Vagina (tissue), 2 donors: ENCODE measurements around the gene COL6A5. TPM values are rescaled to one million over a fixed set of nuclear protein-coding genes. Genes with fewer than 3 reads are reported as not detected.

ENCODE experiments used
- DNase-seq, 2 donors: peaks; one replicate each; pipeline ENCODE4 v3.0.0-alpha.2; 2017; ENCODE audit errors: extremely low spot score in 2 of 2
- H3K27ac ChIP-seq: fragments of 200-600 bp; sonication (generic); one replicate; pipeline ENCODE4 v1.5.1; 2019
- H3K27me3 ChIP-seq: fragments of 200-600 bp; sonication (generic); one replicate; pipeline ENCODE4 v1.5.1; 2019
- H3K36me3 ChIP-seq, 2 donors: fragments of 200-600 bp; sonication (generic); one replicate each; pipeline ENCODE4 v1.5.1; 2017 to 2019
- H3K4me1 ChIP-seq: fragments of 200-600 bp; sonication (generic); one replicate; pipeline ENCODE4 v1.5.1; 2019
- H3K4me3 ChIP-seq, 2 donors: fragments of 200-600 bp; sonication (generic); 1 replicate in 1 of 2; 2 replicates in 1 of 2; pipeline ENCODE4 v1.5.1; 2016 to 2019
- H3K9me3 ChIP-seq: fragments of 200-600 bp; sonication (generic); one replicate; pipeline ENCODE4 v1.5.1; 2019
- POLR2A ChIP-seq, 2 donors: fragments of 450-650 bp; IDR thresholded peaks; one replicate each; pipeline ENCODE4 v1.6.1; 2017; ENCODE audit warnings: antibody characterized with exemption in 2 of 2, mild to moderate bottlenecking in 2 of 2, moderate library complexity in 2 of 2
- POLR2AphosphoS5 ChIP-seq, 2 donors: sonication (generic); formaldehyde crosslinking; IDR thresholded peaks; one replicate each; pipeline ENCODE4 v1.9.0; 2017; ENCODE audit warnings: antibody characterized with exemption in 2 of 2, mild to moderate bottlenecking in 2 of 2, low read depth in 1 of 2; ENCODE audit not compliant: insufficient read depth in 1 of 2
- intact Hi-C: fragments of 100-400 bp; cut with DNase I; formaldehyde crosslinking; loops from one replicate; pipeline ENCODE4 v1.15.1; 2023
- total RNA-seq: library from RNA; depleted of rRNA; stranded (reverse); fragments of >200 nt; gene quantifications from one replicate; pipeline ENCODE4 v1.2.3, GENCODE V29; 2016
- TF ChIP-seq, protein P1 (sequence below), 3 experiments: fragments of 450-650 bp in 2 of 3; fragments of 200-600 bp in 1 of 3; sonication (generic) in 1 of 3; IDR thresholded peaks; one replicate each; pipeline ENCODE4 v1.5.1; 2017 to 2019; ENCODE audit warnings: antibody characterized with exemption in 3 of 3, mild to moderate bottlenecking in 2 of 3, moderate library complexity in 2 of 3

COL6A5 gene
- total RNA-seq, 1 donor from 2014 or later: not detected

DNA sequence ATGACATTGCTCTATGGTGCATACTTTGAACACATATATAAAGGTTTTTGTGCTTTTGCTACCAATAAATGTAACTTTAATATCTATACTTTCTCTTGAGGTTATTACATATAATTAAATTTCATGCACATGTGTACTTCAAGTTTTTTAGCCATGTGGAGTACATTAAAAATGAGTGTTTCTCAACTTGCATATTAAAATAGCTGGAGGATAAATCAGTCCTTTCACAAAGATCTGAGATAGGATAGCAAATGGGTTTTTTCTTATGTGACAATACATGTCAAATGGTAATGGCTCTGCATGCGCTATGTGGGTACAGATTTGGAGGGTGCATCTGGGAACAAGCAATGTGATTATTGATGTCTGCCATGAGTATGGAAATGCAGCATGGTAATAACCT lies 122.8 kb downstream of the COL6A5 start:
- Histone ChIP-seq H3K4me1 (no peaks in the 10 kb centered on the region), H3K27ac (no peak overlapping the region), H3K27me3 (no peaks in the 10 kb centered on the region), H3K9me3 (no peaks in the 10 kb centered on the region), H3K4me3 (no peak overlapping the region), H3K36me3 (no peaks in the 10 kb centered on the region)
- TF ChIP-seq POLR2AphosphoS5 (IDR thresholded peaks at IDR 0.05; ENCODE audit: insufficient read depth in 1 of 2, low read depth in 1 of 2): no peak
- TF ChIP-seq POLR2A (IDR thresholded peaks at IDR 0.05): no peak
- TF ChIP-seq, protein P1, sequence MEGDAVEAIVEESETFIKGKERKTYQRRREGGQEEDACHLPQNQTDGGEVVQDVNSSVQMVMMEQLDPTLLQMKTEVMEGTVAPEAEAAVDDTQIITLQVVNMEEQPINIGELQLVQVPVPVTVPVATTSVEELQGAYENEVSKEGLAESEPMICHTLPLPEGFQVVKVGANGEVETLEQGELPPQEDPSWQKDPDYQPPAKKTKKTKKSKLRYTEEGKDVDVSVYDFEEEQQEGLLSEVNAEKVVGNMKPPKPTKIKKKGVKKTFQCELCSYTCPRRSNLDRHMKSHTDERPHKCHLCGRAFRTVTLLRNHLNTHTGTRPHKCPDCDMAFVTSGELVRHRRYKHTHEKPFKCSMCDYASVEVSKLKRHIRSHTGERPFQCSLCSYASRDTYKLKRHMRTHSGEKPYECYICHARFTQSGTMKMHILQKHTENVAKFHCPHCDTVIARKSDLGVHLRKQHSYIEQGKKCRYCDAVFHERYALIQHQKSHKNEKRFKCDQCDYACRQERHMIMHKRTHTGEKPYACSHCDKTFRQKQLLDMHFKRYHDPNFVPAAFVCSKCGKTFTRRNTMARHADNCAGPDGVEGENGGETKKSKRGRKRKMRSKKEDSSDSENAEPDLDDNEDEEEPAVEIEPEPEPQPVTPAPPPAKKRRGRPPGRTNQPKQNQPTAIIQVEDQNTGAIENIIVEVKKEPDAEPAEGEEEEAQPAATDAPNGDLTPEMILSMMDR (IDR thresholded peaks at IDR 0.05): no peak
- DNase-seq: no peak
- intact Hi-C loops: no loop called here

DNA sequence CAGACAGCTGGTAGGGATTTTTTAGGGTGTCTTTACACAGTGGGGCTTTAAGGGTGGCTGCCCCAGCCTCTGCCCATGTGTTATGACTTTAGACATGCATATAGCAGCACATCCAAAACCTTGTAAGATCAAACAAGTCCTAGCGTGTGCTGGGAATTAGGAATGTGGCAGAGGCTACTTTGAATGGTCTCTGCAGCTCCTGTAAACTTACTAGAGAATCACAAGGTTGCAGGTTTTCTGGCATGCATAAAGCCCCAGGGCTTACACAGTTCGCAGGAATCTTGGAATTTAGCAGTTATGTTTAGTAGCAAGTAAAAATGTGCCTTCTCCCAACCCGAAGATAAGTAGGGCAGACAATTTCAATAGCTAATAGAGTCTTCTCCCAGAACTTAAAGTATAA lies 124.7 kb downstream of the COL6A5 start:
- H3K4me1 ChIP-seq: no peaks in the 10 kb centered on the region
- TF ChIP-seq POLR2A (IDR thresholded peaks at IDR 0.05) (no peak), POLR2AphosphoS5 (IDR thresholded peaks at IDR 0.05; ENCODE audit: insufficient read depth in 1 of 2, low read depth in 1 of 2) (no peak)
- TF ChIP-seq, protein P1 (IDR thresholded peaks at IDR 0.05): no peak
- no peak overlapping the region for H3K27ac ChIP-seq
- H3K36me3 ChIP-seq: no peaks in the 10 kb centered on the region
- intact Hi-C loops: no loop called here
- no peaks in the 10 kb centered on the region for H3K9me3 ChIP-seq
- no peak overlapping the region for H3K4me3 ChIP-seq
- no peaks in the 10 kb centered on the region for H3K27me3 ChIP-seq
- DNase-seq: no peak

DNA sequence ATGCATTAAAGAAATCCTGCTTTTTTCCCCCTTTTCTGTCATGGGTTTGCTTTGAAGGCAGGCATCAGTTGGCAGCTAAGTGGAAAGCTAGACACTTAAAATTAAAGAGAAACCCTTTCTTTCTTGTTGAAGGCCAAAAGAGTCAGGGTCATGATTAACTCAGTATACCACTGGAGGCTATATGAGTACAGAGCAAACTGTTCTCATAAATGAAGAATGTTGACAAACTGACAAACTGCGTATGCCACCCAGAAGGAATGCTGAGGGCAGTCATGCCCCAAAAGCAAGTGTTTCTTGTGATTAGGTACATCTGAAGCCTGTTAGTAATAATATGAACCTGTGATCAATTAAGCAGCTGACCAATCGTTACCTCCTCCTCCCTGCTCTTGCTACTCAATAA lies 127.9 kb downstream of the COL6A5 start:
- no peak overlapping the region for H3K27ac ChIP-seq
- H3K9me3 ChIP-seq: no peaks in the 10 kb centered on the region
- intact Hi-C loops: no loop called here
- H3K27me3 ChIP-seq: no peaks in the 10 kb centered on the region
- no peak for DNase-seq
- TF ChIP-seq POLR2A (IDR thresholded peaks at IDR 0.05): no peak
- TF ChIP-seq, protein P1 (IDR thresholded peaks at IDR 0.05): no peak
- TF ChIP-seq POLR2AphosphoS5 (IDR thresholded peaks at IDR 0.05; ENCODE audit: insufficient read depth in 1 of 2, low read depth in 1 of 2): no peak
- no peaks in the 10 kb centered on the region for H3K36me3 ChIP-seq
- H3K4me3 ChIP-seq: no peak overlapping the region
- H3K4me1 ChIP-seq: no peaks in the 10 kb centered on the region

DNA sequence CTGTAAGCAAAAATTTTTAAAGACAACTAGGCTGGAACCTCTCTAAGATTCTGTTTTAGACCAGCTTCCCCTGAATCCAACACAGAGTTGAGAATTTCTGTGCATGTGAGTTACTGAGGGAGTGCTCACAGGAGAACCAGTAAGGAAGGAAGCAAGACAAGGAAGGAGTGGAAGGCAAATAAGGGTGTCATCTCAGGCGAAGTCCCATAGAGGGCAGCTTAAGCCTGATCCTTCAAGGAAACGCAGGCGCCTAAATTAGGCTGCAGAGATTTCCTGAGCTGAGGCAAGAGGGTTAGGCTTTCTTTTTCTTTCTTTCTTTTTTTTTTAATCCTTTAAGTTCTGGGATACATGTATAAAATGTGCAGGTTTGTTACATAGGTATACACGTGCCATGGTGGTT lies 135.3 kb downstream of the COL6A5 start:
- Histone ChIP-seq H3K36me3 (no peaks in the 10 kb centered on the region), H3K27ac (no peak overlapping the region), H3K4me1 (no peaks in the 10 kb centered on the region), H3K9me3 (no peaks in the 10 kb centered on the region), H3K4me3 (no peak overlapping the region), H3K27me3 (no peaks in the 10 kb centered on the region)
- intact Hi-C loops: no loop called here
- no peak for DNase-seq
- no peak for TF ChIP-seq POLR2AphosphoS5 (IDR thresholded peaks at IDR 0.05; ENCODE audit: insufficient read depth in 1 of 2, low read depth in 1 of 2)
- TF ChIP-seq, protein P1 (IDR thresholded peaks at IDR 0.05): peak in 1 of 3 experiments; percentile 18

DNA sequence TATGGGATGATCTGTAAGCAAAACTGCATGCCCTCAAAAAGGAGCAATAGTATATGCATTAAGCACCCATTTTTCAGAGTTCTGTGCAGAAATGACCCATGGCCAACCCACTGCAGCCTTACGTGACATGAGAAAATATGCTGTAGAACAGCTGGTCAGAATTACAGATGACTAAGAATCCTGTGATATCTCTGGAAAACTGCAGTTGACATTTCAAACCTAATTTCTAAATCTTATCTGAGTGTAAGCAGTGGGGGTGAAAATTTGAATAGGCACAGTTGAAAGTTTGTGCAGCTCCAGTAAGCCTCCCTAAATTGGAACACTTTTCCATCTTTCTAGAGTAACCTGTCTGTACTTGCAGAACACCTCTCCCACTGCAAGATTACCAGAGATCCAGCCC lies 142.8 kb downstream of the COL6A5 start:
- Histone ChIP-seq H3K27ac (no peak overlapping the region), H3K4me3 (no peak overlapping the region), H3K9me3 (no peaks in the 10 kb centered on the region), H3K36me3 (no peaks in the 10 kb centered on the region), H3K4me1 (no peaks in the 10 kb centered on the region), H3K27me3 (no peaks in the 10 kb centered on the region)
- DNase-seq: no peak
- intact Hi-C loops: no loop called here
- TF ChIP-seq, protein P1 (IDR thresholded peaks at IDR 0.05): no peak
- no peak for TF ChIP-seq POLR2AphosphoS5 (IDR thresholded peaks at IDR 0.05; ENCODE audit: insufficient read depth in 1 of 2, low read depth in 1 of 2)
- TF ChIP-seq POLR2A (IDR thresholded peaks at IDR 0.05): no peak
